AG04450 (cell line): ENCODE measurements around the gene ZNF518B. TPM values are rescaled to one million over a fixed set of nuclear protein-coding genes. Genes with fewer than 3 reads are reported as not detected.
A peak's percentile ranks its signal among the peaks of the same experiment; 100 is the strongest.

Experiments used
- CTCF ChIA-PET: fragments of 300-600, 350-600 bp; formaldehyde crosslinking; extraction: SDS; loops from one replicate; lab custom pipeline; 2022; ENCODE audit warnings: antibody characterized with exemption, inconsistent platforms; lab: Charles Lee
- POLR2A ChIA-PET: fragments of 350-600 bp; formaldehyde crosslinking; extraction: SDS; loops from one replicate; lab custom pipeline; 2021; ENCODE audit warnings: antibody characterized with exemption, inconsistent platforms; lab: Yijun Ruan, JAX
- DNase-seq: peaks from one replicate; pipeline ENCODE4 v3.0.0-alpha.2; 2011; ENCODE audit warnings: low read depth, low spot score
- H3K27ac ChIP-seq: one replicate; pipeline ENCODE4 v1.5.1; 2012; ENCODE audit warnings: low read depth, low read length, control low read depth
- H3K27me3 ChIP-seq: one replicate; pipeline ENCODE4 v1.6.0; 2012; ENCODE audit warnings: low read length; ENCODE audit not compliant: control insufficient read depth, insufficient read depth
- H3K4me3 ChIP-seq: 2 replicates; pipeline ENCODE4 v1.5.1; 2011; ENCODE audit warnings: mild to moderate bottlenecking, low read depth, low read length, control low read depth
- H3K9me3 ChIP-seq: 2 replicates; pipeline ENCODE4 v1.5.1; 2012; ENCODE audit warnings: low read length; ENCODE audit not compliant: control insufficient read depth, insufficient read depth
- CTCF ChIP-seq: IDR thresholded peaks from 2 replicates; pipeline ENCODE4 v1.5.1; 2011; ENCODE audit warnings: low read depth, low read length, control low read depth, inconsistent platforms
- polyA plus RNA-seq: library from polyadenylated mRNA; depleted of rRNA; stranded (reverse); fragments of >200 nt; gene quantifications from 2 replicates; pipeline ENCODE4 v1.2.3, GENCODE V29; 2011; rRNA removed

The ZNF518B gene
- polyA plus RNA-seq, 1 experiment: 22.9 TPM

- TF ChIP-seq CTCF: peak; percentile 41
- Histone ChIP-seq H3K27me3 (peaks cover 2% of the 10 kb centered on the region), H3K27ac (no peak overlapping the region), H3K9me3 (no peaks in the 10 kb centered on the region), H3K4me3 (no peak overlapping the region)
- CTCF ChIA-PET: interaction anchor here (0.6 to 4.7 kb wide), 9 partner anchors 10 to 1761 kb away, joined by 3 to 63 read pairs (median 3); no protein-coding TSS in a partner anchor
- DNase-seq: no peak
- POLR2A ChIA-PET: no interaction called here
These were observed 53.4 kb downstream of the ZNF518B start for GRCh38 chr4:10403633-10404445.

- Histone ChIP-seq H3K4me3 (no peak overlapping the region), H3K27ac (no peak overlapping the region), H3K9me3 (no peaks in the 10 kb centered on the region), H3K27me3 (peaks cover under 1% of the 10 kb centered on the region)
- DNase-seq: no peak
- POLR2A ChIA-PET: no interaction called here
- no peak for TF ChIP-seq CTCF
- CTCF ChIA-PET: no interaction called here
These were observed 61.1 kb downstream of the ZNF518B start for GRCh38 chr4:10395971-10396580.

Other genes with a start within 250 kb of the ZNF518B start
- gene CLNK, start 227.3 kb upstream of the ZNF518B start, polyA plus RNA-seq: not detected in 2 replicates